Keratinocyte (primary cell): ENCODE data around the gene CCM2. TPM values are rescaled to one million over a fixed set of nuclear protein-coding genes. Genes with fewer than 3 reads are reported as not detected.

ENCODE experiments used
- DNase-seq: peaks from one replicate; pipeline ENCODE4 v3.0.0-alpha.2; 2011; ENCODE audit warnings: low read depth, missing footprints, low spot score
- FAIRE-seq: peaks from 2 replicates; lab custom pipeline; 2011; peaks lifted over from hg19 to GRCh38; lab: Jason Lieb, UNC
- H2AFZ ChIP-seq: 2 replicates; pipeline ENCODE4 v1.6.0; 2012; ENCODE audit warnings: low read length, control low read depth, inconsistent platforms; ENCODE audit not compliant: control insufficient read depth
- H3K27ac ChIP-seq: 2 replicates; pipeline ENCODE4 v1.5.1; 2011; ENCODE audit warnings: low read length; ENCODE audit not compliant: control insufficient read depth, insufficient read depth
- H3K27me3 ChIP-seq: 3 replicates; pipeline ENCODE4 v1.6.0; 2011; ENCODE audit warnings: low read length; ENCODE audit not compliant: control insufficient read depth, insufficient read depth; ENCODE audit errors: extremely low read depth
- H3K36me3 ChIP-seq, 2 experiments: 2 replicates in 1 of 2; 3 replicates in 1 of 2; pipeline ENCODE4 v1.5.1; 2011; ENCODE audit warnings: low read length in 2 of 2, mild to moderate bottlenecking in 1 of 2; ENCODE audit not compliant: control insufficient read depth in 2 of 2, insufficient read depth in 2 of 2; ENCODE audit errors: extremely low read depth in 1 of 2
- H3K4me1 ChIP-seq: 3 replicates; pipeline ENCODE4 v1.5.1; 2011; ENCODE audit warnings: low read length; ENCODE audit not compliant: control insufficient read depth, insufficient read depth; ENCODE audit errors: extremely low read depth
- H3K4me2 ChIP-seq: 3 replicates; pipeline ENCODE4 v1.6.0; 2011; ENCODE audit warnings: low read depth, low read length; ENCODE audit not compliant: control insufficient read depth, insufficient read depth; ENCODE audit errors: extremely low read depth
- H3K4me3 ChIP-seq, 3 experiments: fragments of 200-600 bp in 1 of 3; sonication (generic) in 1 of 3; 2 replicates in 2 of 3; 3 replicates in 1 of 3; pipeline ENCODE4 v1.5.1; 2011 to 2016; ENCODE audit warnings: low read length in 3 of 3, mild to moderate bottlenecking in 3 of 3, control low read depth in 2 of 3, inconsistent platforms in 1 of 3, low read depth in 1 of 3, mixed read lengths in 1 of 3, mixed run types in 1 of 3, moderate library complexity in 1 of 3; ENCODE audit not compliant: control insufficient read depth in 2 of 3, insufficient read depth in 2 of 3; ENCODE audit errors: extremely low read depth in 1 of 3
- H3K79me2 ChIP-seq: 2 replicates; pipeline ENCODE4 v1.6.0; 2012; ENCODE audit warnings: low read length; ENCODE audit not compliant: control insufficient read depth, insufficient read depth
- H3K9ac ChIP-seq: 3 replicates; pipeline ENCODE4 v1.6.0; 2011; ENCODE audit warnings: low read length; ENCODE audit not compliant: control insufficient read depth, insufficient read depth; ENCODE audit errors: extremely low read depth
- H3K9me1 ChIP-seq: 3 replicates; pipeline ENCODE4 v1.6.0; 2011; ENCODE audit warnings: low read length; ENCODE audit not compliant: control insufficient read depth, insufficient read depth; ENCODE audit errors: extremely low read depth
- H3K9me3 ChIP-seq: 2 replicates; pipeline ENCODE4 v1.5.1; 2012; ENCODE audit warnings: low read depth, low read length; ENCODE audit not compliant: control insufficient read depth
- H4K20me1 ChIP-seq: 3 replicates; pipeline ENCODE4 v1.6.0; 2011; ENCODE audit warnings: low read length; ENCODE audit not compliant: control insufficient read depth, insufficient read depth; ENCODE audit errors: extremely low read depth
- CTCF ChIP-seq, 3 experiments: IDR thresholded peaks in 1 of 3; conservative IDR thresholded peaks in 1 of 3; optimal IDR thresholded peaks in 1 of 3; 2 replicates in 2 of 3; 3 replicates in 1 of 3; pipeline versions ENCODE3 to v1.5.1; 2011; ENCODE audit warnings: low read length in 3 of 3, mild to moderate bottlenecking in 3 of 3, moderate library complexity in 2 of 3, control low read depth in 1 of 3, inconsistent platforms in 1 of 3; ENCODE audit not compliant: insufficient read depth in 2 of 3; ENCODE audit errors: extremely low read depth in 1 of 3
- EZH2 ChIP-seq: IDR thresholded peaks from one replicate; pipeline ENCODE4 v1.6.1; 2012; ENCODE audit warnings: inconsistent platforms, mild to moderate bottlenecking, low read length, moderate library complexity
- dilution Hi-C: fragments of 300-500 bp; cut with MboI; formaldehyde crosslinking; loops from one replicate; pipeline ENCODE4 v1.7.0; 2020; ENCODE audit warnings: low sequenced_read_pairs; ENCODE audit not compliant: extremely low pct_ligation_motif_present
- polyA plus RNA-seq, 5 experiments: library from polyadenylated mRNA; depleted of rRNA in 3 of 5; stranded (reverse) in 3 of 5; stranded (forward) in 1 of 5; unstranded in 1 of 5; fragments of >200 nt; gene quantifications; 1 replicate in 1 of 5; 2 replicates in 3 of 5; 3 replicates in 1 of 5; pipeline versions ENCODE4 v1.2.1 to v1.2.3, GENCODE V29; 2011 to 2012; ENCODE audit warnings: missing spikeins in 2 of 5, low read depth in 1 of 5, low replicate concordance in 1 of 5

Gene CCM2
- polyA plus RNA-seq, 1 donor (not counting 4 experiments of a cell fraction or from before 2014, with no cell fraction given): 44.8 TPM

DNA sequence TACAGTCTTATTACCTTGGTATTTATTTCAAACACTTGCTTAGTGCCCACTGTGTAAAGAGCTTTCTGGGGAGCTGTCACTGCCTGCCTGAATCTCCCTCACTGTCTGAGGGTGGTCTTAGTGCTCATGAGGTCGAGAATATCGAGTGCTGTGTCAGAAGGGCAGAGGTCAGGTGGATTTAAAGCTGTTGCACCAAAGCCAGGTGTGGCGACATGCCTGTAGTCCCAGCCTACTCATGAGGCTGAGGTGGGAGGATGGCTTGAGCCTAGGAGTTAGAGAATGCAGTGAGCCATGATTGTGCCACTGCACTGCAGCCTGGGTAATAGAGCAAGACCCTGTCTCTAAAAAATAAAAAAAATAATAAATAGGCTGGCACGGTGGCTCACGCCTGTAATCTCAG, 20.9 kb downstream of the CCM2 start:
- H3K9me3 ChIP-seq: no peaks in the 10 kb centered on the region
- H2AFZ ChIP-seq: no peak overlapping the region
- DNase-seq (no peak), FAIRE-seq (no peak)
- peaks cover 49% of the 10 kb centered on the region for H3K79me2 ChIP-seq
- no peak overlapping the region for H3K4me3 ChIP-seq
- H4K20me1 ChIP-seq: no peaks in the 10 kb centered on the region
- H3K9me1 ChIP-seq: no peaks in the 10 kb centered on the region
- no peak for TF ChIP-seq CTCF (optimal IDR thresholded peaks at IDR 0.05 in 1 of 3, IDR thresholded peaks at IDR 0.05 in 1 of 3, conservative IDR thresholded peaks at IDR 0.05 in 1 of 3; ENCODE audit: extremely low read depth in 1 of 3, insufficient read depth in 2 of 3, low read length in 3 of 3)
- TF ChIP-seq EZH2: no peak
- H3K36me3 ChIP-seq: peaks cover 0 to 2% of the 10 kb centered on the region in 2 experiments
- peaks cover 28% of the 10 kb centered on the region for H3K4me1 ChIP-seq
- no peaks in the 10 kb centered on the region for H3K27me3 ChIP-seq
- dilution Hi-C loops: no loop called here
- no peak overlapping the region for H3K9ac ChIP-seq
- peak overlapping the region; percentile 20 for H3K27ac ChIP-seq
- no peak overlapping the region for H3K4me2 ChIP-seq

DNA sequence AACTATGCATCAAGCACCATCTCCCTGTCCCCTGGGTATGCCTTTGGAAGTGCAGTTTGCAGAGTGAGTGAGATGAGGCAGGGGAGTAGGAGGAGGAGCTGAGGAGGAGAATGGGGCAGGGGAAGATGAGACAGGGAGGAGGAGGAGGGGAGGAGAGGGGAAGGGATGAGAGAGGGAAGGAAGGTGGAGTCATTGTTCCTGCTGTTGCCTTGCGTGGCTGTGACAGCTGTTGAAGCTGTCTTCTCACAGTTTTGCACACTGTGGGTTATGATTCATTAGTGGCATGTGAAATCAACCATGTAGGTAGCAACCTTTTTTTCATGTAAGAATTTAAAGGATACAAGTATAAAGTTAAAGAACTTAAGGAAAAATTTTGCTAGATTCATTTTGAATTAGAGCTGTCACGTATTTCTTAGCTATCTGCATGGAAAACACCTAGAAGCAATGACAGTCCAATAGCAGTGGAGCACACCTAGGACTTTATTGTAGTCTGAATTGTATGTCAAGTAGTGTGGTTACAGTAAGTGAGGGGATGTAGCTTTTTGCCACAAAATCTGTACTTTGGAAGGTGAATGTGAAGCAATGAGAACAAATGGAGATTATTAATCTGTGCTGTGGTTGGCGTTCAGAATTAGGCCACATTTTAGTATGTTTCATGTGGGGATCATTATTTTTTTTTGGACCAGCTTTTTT, 21.7 kb downstream of the CCM2 start:
- Histone ChIP-seq H3K4me1 (peaks cover 37% of the 10 kb centered on the region), H3K4me2 (no peak overlapping the region), H2AFZ (no peak overlapping the region), H3K79me2 (peaks cover 49% of the 10 kb centered on the region), H3K9me3 (no peaks in the 10 kb centered on the region), H3K27ac (no peak overlapping the region), H3K9me1 (no peaks in the 10 kb centered on the region), H3K36me3 (peaks cover 0 to 3% of the 10 kb centered on the region in 2 experiments), H3K9ac (no peak overlapping the region), H3K27me3 (no peaks in the 10 kb centered on the region), H4K20me1 (no peaks in the 10 kb centered on the region), H3K4me3 (no peak overlapping the region)
- dilution Hi-C loops: no loop called here
- FAIRE-seq (no peak), DNase-seq (no peak)
- TF ChIP-seq EZH2 (no peak), CTCF (optimal IDR thresholded peaks at IDR 0.05 in 1 of 3, IDR thresholded peaks at IDR 0.05 in 1 of 3, conservative IDR thresholded peaks at IDR 0.05 in 1 of 3; ENCODE audit: extremely low read depth in 1 of 3, insufficient read depth in 2 of 3, low read length in 3 of 3) (no peak)
